Dermis microvascular lymphatic vessel endothelial cell (primary cell): ENCODE results near the gene TIMP1. TPM values are rescaled to one million over a fixed set of nuclear protein-coding genes. Genes with fewer than 3 reads are reported as not detected.

Experiments
- DNase-seq, 2 donors: peaks; one replicate each; pipeline versions ENCODE4 v3.0.0 to v3.0.0-alpha.2; 2010; ENCODE audit warnings: low read depth in 2 of 2
- total RNA-seq: library from RNA; depleted of rRNA; stranded (reverse); fragments of >200 nt; gene quantifications from 2 replicates; pipeline ENCODE4 v1.2.1, GENCODE V29; 2014

The TIMP1 gene
- total RNA-seq, 1 donor from 2014 or later = 75.2 TPM

DNA sequence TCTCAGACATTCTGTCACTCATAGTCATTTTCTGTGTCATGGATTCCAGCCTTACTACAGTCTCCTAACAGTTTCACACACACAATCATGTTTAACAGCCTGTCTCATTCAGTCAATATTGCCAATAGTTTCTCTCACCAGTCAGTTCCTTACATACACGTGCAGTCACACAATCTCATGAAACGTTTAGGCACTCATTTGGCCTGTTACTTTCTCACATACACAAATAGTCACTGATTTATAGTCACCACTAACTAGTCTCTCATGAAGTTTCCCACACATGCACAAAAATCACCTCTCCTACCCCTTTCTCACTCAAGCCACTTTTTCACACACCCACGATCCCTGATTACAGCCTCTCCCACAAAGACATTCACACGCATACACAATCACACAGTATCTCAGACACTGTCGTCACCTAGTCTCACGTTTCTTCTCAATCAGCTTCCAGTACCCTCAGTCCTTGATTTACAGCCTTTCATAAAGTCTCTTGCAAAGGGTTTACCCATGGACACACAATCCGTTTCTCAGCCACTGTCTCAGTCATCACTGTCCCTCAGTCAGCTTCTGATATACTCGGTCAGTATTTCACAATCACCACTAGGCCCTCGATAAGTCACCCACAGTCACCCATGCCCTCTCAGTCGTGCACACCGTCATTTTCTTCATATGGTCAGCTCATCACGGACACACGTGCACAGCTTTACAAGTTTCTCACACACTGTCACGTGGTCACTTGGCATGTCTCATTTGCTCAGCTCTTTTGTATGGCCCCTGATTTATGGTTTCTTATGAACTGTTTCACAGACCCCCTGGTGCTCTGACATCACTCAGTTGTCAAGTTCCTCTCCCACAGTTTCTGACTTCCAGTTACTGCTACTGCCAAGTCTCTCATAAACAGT lies 51.7 kb downstream of the TIMP1 start:
- DNase-seq = no peak

DNA sequence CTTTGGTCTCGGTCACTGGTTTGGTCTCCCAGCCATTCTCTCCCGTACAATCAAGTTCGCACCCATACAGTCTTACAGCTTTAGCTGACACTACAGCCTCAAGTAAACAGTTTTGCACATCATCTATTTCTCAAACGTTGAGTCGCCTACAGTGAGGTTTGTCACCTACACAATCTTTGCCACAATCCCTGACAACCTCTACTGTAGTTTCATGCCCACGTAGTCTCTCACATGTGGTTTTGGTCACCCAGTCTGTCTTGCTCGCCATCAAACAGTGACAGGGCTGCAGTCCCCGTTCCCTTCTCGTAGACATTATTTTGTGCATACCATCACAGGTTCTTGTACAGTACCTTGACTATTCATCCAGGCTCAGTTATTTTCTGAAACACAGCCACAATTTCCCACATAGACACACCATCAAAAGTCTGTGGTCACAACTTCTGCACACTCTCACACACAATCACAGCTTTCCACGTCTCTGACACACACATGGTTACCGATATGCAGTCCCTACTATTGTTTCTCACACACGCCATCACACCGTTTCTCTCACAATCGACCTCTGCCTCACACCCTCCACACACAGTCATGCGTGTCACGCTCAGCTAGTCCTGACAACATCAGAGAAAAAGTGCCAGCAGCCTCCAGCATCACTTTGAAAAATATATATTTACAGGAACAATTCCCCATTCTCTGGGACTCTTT lies 52.8 kb downstream of the TIMP1 start:
- no peak for DNase-seq

Other genes starting within 250 kb of the TIMP1 start
- gene ZNF157, start 211.9 kb upstream of the TIMP1 start, total RNA-seq = not detected in 2 replicates
- gene ZNF41, start 99.2 kb upstream of the TIMP1 start, total RNA-seq = 10.7 and 11.4 TPM in 2 replicates
- 9.2 and 14.5 TPM in 2 replicates for gene ARAF, start 21.2 kb upstream of the TIMP1 start, total RNA-seq
- gene SYN1, start 37.4 kb downstream of the TIMP1 start, total RNA-seq = under 0.01 and 0.13 TPM in 2 replicates
- 0.13 and 0.26 TPM in 2 replicates for gene CFP, start 47.5 kb downstream of the TIMP1 start, total RNA-seq
- 8.6 and 14.7 TPM in 2 replicates for gene ELK1, start 68.1 kb downstream of the TIMP1 start, total RNA-seq
- 118 and 124 TPM in 2 replicates for gene UXT, start 76.7 kb downstream of the TIMP1 start, total RNA-seq